Gastroesophageal sphincter (tissue), 3 donors: ENCODE measurements around the gene AGPAT3.

Source experiments
- POLR2A ChIP-seq, 2 donors: fragments of 450-650 bp; IDR thresholded peaks; one replicate each; pipeline ENCODE4 v1.6.1; 2017; ENCODE audit warnings: antibody characterized with exemption in 2 of 2, mild to moderate bottlenecking in 2 of 2, moderate library complexity in 1 of 2
- POLR2AphosphoS5 ChIP-seq: sonication (generic); formaldehyde crosslinking; IDR thresholded peaks from one replicate; pipeline ENCODE4 v1.6.1; 2017; ENCODE audit warnings: antibody characterized with exemption
- TF ChIP-seq, protein P1 (sequence below), 4 experiments: fragments of 200-600 bp in 2 of 4; fragments of 450-650 bp in 2 of 4; sonication (generic) in 1 of 4; IDR thresholded peaks; one replicate each; pipeline ENCODE4 v1.5.1; 2017 to 2019; ENCODE audit warnings: antibody characterized with exemption in 4 of 4, mild to moderate bottlenecking in 2 of 4, moderate library complexity in 2 of 4

DNA sequence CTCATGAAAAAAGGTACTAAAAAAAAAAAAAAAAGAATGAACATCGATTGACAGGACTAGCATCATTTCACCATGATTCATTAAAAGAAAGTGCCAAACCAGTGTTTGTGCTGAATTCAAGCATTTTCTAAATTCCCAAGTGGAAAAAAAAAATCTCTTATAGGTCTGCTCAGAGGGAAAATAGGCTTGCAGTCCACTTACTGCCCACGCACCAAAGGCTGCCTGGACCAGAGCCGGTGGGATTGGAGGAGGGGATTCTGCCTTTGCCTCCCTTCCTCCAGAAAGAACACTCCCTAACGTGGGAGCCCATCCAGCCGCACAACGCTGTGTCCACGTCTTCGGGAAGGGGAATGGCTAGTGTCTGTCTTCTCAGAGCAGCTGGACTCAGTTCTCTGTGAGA, 141.6 kb downstream of the AGPAT3 start:
- TF ChIP-seq, protein P1, sequence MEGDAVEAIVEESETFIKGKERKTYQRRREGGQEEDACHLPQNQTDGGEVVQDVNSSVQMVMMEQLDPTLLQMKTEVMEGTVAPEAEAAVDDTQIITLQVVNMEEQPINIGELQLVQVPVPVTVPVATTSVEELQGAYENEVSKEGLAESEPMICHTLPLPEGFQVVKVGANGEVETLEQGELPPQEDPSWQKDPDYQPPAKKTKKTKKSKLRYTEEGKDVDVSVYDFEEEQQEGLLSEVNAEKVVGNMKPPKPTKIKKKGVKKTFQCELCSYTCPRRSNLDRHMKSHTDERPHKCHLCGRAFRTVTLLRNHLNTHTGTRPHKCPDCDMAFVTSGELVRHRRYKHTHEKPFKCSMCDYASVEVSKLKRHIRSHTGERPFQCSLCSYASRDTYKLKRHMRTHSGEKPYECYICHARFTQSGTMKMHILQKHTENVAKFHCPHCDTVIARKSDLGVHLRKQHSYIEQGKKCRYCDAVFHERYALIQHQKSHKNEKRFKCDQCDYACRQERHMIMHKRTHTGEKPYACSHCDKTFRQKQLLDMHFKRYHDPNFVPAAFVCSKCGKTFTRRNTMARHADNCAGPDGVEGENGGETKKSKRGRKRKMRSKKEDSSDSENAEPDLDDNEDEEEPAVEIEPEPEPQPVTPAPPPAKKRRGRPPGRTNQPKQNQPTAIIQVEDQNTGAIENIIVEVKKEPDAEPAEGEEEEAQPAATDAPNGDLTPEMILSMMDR (IDR thresholded peaks at IDR 0.05), result no peak
- TF ChIP-seq POLR2A (IDR thresholded peaks at IDR 0.05) (no peak), POLR2AphosphoS5 (no peak)
